ENCODE measurements around the gene ETV7.
"Not testable (repeated sequence)": the region's sequence is repeated elsewhere in the genome, so short reads cannot be mapped to it uniquely, and the experiment has no call there.

ETV7 gene

DNA sequence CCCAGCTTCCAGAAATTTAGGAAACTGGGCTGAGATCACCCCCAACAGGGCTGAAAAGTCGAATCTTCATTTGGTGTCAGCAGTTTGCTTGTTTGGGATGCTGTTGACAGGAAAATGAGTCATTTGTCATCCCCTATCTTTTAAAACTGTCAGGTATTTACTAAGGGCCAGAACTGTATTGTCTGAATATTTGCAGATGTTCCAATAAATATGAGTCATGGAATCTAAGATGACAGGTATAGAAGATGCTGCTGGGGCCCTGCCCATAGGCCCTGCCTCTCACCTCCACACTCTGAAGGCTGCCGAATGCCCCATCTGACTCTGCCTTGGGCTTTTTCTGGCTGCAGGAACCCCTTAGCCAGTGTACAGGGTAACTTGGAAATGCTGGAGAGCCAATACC lies 3.9 kb downstream of the ETV7 start:
- DNase-seq: no peak

DNA sequence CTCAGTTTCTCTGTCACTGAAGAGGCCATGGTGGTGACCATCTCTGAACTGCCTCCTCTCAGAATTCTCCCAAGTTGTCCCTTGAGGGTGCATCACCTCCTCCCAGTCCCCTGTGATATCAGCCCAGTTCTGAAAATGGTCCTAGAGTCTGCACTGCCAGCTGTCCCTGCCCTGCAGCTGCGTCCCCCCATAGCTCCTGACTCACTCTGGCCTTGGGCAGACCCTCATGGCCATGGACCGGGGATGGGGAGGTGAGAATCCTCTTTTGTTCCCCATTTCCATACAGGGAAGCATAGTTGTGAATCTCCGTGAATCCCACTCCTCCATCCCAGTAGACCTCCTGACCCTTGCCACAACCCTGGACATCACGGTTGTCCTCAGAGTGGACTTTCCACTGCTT lies 4.5 kb downstream of the ETV7 start:
- no peak for DNase-seq

DNA sequence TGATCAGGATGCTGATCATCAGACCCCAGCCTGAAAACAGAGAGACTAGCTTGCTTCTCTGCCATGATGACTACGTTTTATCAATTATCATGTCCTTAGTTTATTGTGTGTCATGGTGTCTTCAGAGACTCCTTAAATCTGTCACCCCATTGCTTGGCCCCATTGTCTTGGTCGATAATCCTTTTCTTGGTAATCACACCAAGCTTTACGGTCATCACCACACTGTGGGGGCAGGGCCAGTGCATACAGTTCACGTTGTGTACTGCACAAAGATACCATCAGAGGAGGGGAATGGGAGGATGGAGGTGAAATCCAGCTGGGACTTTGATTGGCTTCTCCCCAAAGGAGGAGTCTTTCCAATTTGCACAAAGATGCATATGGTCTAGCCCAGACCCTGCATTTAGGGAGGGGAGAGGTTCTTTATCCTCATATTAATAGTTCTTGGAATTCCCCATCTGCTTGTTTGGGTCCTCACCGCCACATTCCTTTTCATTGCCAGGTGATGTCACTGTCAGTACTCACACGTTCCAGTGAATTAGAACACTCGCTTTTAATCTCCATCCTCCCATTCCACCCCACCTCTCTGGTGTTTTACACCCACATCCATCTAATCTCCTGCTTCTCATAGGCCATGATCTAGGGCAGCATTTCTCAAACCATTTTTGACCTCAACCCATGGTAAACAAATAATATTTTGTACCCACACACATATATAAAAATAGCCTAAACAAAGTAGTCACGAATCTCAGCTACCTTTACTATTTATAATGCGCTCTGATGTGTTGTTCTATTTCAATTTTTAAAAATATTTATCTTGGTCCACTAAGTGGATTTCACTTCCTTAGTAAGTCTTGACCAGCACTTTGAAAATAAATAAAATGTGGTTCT lies 5.7 kb downstream of the ETV7 start:
- DNase-seq: no peak

DNA sequence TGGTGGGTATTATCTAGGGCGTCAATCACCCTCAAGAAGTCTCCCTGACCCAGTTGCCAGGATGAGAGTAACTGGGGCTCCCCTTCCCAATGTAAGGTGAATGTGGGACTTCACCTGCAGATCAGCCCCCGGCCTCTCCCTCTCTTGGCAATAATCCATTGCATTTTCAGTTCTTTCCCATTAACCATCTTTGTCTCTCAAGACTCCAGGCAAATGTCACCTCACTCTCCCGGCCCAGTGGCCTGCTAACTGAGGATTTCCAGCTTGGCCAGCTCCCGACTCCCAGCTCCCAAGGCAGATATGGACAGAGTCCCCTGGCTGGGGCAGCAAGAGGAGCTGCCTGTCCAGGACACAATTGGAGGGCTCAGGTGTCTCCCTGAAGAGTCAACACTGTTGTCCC lies 7.3 kb downstream of the ETV7 start:
- DNase-seq: no peak

DNA sequence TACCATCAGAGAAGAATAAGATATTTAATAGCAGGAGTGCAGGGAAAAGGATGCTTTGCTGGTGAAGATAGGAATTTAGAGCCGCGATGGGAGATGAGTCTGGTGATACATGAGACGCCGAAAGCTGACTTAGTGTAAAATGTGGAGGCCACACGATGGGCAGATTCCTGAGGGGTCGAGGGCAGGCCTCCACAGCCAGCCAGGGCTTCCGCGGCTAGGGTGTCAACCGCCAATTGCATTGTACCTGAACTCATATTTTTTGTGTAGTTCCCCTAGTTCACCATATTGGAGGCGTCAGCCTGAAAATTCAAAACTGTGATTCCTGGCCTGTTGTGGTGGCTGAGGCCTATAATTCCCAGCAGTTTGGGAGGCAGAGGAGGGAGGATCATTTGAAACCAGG lies 8.5 kb downstream of the ETV7 start:
- DNase-seq: no peak

DNA sequence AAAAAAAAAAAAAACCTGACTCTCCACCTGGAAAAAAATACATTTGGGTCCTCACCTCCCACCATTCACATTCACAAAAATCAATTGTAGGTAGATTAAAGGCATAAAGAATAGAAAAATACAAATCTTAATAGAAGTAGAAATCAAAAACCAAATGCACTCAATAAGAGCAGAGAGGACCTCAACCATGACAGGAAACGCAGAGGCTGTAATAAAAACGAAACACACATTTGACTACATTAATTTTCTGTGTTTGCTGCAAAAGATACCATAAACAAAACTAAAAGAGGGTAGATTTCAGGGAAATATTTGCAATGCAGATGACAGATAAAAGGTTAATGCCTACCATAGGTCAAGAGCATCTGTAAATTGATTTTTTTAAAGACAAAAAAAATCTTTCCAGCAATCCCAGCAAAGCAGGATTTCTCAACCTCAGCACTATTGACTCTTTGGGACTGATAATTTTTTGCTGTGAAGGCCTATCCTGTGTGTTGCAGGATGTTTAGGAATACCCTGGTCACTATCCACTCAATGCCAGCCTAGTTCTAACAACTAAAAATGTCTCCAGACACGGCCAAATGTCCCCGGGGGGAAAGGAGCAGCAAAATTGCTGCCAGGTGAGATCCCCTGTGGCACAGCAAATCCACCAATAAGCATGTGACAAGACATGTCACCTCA lies 9.1 kb downstream of the ETV7 start:
- DNase-seq: no peak

DNA sequence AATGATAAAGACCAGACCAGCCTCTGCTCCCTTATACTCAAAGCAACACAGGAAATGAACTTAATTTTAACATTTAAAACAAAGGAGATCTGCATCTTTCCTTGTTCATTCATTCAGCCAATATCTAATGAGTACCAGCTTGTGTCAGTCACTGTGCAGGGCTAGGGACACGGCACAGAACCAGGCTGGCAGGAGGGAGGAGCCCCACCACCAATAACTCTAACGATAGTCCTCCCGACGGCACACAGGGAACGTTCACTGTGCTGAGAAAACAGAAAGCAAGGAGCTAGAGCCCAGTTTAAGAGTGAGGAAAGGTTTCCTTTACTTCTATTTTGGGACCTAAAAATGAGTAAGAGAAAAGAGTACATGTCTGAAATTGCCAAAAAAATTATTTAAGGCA lies 9.9 kb downstream of the ETV7 start:
- no peak for DNase-seq

DNA sequence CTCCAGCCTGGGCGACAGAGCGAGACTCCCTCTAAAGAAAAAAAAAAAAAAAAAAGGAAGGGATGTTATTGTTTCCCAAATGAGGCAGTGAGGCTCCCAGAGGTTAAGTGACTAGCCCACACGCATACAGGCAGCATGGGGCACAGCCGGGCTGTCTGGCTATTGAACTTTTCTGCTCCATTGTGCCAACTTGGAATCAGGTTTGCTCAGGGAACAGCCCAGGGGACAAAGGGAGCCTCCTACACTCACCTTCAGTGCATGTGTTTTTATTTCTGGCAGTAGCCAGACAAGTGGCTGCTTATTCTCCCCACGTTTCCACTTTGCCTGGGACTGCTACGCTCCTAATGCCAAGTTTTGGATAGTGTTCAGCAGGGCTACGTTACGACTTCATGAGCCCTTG lies 10.7 kb downstream of the ETV7 start:
- no peak for DNase-seq

DNA sequence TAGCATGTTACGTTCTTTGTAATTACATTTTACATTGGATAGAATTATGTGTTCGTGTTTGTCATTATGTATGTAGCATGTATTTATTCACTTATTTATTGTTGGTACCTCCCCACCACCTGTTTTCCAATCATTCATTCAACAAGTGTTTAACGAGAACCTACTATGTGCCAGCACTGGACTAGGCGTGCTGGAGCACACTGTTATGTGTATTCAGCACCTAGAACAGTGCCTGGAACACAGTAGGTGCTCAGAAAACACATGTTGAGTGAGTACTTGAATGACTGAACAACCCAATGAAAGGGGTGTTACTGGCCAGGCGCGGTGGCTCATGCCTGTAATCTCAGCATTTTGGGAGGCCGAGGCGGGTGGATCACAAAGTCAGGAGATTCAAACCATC lies 11.3 kb downstream of the ETV7 start:
- DNase-seq: no peak

DNA sequence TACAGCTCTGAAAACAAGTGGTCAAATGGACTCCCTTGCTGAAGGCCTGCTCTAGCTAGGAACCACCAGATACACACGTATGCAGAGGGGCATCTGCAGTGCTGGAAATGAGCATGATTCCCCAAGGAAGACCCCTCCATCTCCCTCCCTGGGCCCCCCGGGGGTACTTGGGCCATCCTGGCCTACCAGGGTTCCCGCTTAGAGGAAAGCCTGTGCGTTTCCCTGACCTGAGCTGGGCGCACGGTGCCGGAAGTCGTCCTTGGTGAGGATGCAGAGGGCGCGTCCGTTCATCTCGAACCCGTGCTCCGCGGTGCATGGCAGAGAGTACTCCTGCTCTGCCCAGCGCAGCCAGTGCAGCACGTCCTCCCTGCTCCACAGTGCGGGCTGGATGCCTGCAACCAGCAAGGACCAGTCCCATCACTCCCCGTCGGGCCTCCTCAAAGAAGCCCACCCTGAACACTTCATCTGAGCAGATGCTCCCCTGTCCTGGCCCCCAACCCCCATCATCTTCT lies 11.8 kb downstream of the ETV7 start:
- DNase-seq: no peak

DNA sequence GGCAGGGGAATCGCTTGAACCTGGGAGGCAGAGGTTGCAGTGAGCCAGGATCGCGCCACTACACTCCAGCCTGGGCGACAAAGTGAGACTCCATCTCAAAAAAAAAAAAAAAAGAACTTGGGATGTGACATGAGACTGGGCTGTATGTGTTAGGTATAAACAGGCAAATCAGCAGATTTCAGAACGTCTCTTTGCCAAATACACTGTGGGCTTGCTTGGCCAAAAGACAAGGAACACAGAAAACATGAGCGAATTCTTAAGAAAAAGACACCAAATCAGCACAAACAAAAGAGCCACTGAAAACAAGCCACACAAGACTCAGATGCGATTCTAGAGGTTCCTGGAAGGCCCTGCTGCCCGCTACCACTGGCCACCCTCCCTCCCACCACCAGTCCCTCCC lies 12.5 kb downstream of the ETV7 start:
- no peak for DNase-seq

DNA sequence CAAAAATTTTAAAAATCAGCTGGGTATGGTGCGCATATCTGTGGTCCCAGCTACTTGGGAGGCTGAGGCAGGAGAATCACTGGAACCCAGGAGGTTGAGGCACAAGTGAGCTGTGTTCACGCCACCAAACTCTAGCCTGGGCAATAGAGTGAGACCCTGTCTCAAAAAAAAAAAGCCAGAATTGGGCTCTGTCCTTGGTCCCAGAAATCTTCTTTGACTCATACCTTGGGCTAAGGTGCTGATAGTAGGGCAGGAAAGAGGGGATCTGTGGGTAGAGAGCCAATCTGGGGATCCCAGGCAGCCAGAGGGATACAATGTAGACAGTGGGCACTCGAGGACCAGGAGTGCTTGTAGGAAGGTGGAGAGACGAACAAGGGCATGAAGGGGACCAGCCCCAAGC lies 13.3 kb downstream of the ETV7 start:
- no peak for DNase-seq

DNA sequence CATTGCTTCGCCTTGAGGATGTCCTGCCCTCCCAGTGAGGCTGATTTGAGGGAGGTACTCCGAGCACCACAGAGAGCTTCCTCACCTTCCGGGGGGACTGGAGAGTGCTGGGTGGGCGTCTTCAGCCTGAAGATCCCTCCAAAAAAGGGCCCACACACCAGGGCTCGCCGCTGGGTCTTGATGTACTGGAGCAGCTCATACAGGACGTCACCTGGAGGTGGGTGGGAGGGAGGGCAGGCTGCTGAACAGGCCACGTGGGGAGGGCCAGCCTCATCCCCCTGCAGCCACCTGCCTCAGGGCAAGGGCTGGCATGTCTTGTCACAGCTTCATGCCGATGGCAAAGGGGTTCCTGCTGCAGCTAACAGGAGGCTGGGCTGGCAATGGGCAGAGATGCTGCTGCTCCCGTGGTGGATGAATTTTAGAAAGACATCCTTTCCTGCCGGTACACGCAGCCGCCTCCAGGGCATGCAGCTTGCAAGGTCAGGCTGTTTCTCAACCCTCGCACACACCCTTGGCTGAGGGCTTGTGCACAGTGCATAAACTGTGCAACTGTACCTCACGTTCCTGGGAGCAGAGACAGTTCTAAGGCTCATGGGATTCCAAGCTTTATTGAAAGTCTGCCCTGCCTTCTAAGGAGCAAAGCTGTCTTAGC lies 14.0 kb downstream of the ETV7 start:
- DNase-seq: no peak

DNA sequence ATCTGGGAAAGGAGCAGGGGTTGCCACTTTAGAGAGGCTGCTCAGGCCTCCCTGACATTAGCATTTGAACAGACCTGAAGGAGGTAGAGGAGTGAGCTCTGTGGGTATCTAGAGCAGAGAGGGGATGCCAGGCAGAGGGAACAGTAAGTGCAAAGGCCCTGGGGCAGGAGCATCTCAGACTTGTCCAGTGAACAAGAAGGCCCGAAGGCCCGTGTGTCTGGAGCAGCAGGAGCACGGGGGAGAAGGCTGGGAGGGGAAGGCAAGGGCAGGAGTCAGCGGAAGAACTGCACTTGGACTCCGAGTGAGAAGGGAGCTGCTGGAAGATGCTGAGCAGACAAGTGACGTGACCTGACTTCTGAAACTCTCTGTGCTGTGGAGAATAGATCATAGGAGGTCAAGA lies 15.4 kb downstream of the ETV7 start:
- DNase-seq: no peak

DNA sequence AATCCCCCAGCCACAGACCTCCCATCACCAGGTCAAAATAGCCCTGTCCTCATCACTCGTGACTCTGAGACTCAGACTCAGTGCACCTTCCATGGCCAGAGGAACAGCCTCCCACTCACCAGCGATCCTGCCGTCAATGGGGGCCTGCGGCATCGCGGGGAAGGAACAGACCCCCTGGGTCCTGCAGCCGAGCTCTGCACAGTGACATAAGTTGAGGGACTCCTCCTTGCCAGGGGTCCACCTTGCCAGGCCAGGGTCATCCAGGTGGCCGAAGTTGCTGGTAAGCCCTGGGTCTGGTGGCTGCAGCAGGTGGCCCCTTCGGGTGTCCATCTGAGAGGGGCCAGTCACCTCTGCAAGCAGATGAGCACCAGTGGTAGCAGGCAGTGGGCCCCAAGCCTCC lies 16.3 kb downstream of the ETV7 start:
- DNase-seq: no peak

DNA sequence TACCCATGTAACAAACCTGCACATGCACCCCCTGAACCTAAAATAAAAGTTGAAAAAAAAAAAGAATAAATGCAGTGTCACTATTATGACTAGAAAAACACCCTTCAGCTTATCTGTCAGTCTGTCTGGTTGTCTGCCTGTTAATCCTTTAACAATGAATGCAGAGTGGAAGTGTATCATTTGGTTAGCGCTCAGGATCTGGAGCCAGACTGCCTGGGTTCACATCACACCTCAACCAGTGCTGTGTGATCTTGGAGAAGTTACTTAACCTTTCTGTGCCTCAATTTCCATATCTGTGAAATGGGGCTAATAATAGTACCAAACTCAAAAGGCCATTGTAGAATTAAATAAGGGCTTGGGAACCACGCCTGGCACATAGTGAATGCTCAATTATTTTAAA lies 16.8 kb downstream of the ETV7 start:
- no peak for DNase-seq

DNA sequence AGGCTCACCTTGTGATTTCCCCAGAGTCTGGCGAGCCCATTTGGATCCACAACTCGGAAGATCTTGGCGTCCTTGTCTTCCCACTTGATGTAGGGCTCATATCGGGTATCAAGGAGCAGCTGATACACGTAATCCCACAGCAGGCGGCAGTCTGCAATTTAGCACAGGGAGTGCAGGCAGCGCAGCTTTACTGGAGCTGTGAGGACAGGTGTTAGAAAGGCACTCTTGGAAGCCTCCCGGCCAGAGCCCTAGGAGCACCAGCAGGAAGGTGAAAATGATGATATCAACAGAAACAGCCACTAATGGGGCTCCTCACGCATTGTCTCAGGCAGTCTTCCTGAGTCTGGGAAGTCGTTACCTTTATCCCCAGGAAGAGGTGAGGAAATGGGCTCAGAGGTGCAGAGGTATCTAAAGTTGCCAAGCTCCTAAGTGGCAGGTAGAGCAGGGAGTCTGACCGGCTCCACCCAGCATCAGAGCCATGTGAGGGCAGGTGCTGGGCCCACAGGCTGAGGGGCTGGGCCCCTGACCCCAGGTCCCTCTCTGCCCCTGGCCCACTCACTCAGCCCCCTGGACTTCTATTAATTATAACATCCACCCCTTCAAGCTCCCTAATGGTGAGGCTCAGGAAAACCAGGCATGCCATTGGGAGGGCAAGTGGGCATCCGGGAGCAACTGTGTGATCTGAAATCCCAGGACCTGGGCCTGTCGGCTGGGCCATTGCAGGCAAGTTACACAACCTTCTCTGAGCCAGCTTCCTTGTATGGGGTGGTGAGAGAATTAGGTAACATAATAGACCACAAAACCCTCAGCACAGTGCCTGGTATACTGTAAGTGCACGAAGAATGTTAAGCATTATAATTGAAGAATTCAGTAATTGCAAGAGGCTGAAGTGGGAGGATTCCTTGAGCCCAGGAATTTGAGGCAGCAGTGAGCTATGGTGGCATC lies 18.3 kb downstream of the ETV7 start:
- DNase-seq: peak; percentile 67 to 86 (median 82)

DNA sequence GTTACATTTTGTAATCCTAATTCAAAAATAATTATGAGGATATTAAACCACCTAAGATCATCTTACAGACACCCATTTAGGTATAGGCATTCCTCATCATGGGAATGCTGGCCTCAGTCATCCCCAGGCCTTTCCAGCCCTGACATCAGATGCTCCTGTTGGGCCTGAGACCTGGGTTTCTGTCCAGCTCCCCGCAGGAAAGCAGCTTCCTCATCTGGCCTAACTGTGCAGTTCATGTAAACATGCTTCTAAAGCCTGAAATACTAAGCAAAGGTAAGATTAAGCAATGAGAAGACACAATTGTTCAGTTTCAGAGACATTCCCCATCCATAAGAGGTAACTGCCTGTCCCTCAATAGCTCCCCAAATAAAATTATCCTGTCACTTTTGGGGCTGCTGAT lies 19.0 kb downstream of the ETV7 start:
- DNase-seq: peak in 1 of 4 experiments; percentile 19

DNA sequence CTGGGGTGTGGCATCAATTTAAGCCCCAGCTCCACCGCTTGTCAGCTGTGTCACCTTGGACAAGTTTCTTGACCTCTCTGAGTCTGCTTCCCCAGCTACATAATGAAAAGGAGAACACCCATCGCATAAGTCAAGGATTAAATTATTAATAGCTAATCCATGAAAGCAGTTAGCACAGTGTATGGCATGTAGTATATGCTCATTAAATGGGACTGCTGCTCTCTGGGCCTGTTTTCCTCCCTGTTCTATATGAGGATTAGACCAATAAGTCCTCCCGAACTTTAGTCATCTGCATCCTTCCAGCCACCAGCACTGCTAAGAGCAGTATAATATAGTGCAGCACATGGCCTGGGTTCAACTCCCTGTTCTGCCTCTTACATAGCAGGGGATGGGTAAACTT lies 19.7 kb downstream of the ETV7 start:
- no peak for DNase-seq

DNA sequence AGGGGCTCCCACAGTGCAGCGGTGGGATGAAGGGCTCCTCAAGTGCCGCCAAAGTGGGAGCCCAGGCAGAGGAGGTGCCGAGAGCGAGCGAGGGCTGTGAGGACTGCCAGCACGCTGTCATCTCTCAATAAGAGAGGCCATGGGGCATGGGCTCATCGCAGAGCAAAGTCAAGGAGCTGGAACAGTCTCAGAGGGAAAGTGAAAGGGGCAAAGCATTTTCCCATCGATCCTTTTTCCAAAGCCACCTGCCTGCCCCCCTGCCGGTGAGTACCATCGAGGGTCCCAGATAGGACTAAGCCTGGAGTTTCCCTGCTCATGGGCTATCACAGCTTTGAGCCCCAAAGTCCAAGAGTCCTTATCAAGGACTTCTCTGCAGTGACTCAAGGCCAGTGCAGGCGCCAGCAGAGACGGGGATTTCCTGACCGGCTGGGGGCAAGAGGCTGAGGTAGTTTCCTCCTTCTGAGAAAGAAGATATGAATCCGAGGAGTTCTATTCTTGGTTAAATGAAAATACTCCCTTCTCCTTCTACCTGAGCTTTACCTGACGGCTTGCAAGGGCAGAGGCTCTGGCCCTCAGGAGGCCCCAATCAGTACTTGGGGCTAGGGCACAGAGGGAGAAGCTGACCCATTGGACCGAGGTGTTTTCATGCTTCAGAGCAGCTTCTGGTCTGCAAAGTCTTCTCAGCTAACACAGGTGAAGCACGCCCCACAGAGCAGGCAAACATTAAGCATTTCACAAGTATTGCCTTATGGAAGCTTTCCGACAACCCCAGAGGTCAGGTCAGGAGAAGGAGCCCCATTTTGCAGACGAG lies 22.6 kb downstream of the ETV7 start:
- peak; percentile 53 to 79 (median 68) for DNase-seq

DNA sequence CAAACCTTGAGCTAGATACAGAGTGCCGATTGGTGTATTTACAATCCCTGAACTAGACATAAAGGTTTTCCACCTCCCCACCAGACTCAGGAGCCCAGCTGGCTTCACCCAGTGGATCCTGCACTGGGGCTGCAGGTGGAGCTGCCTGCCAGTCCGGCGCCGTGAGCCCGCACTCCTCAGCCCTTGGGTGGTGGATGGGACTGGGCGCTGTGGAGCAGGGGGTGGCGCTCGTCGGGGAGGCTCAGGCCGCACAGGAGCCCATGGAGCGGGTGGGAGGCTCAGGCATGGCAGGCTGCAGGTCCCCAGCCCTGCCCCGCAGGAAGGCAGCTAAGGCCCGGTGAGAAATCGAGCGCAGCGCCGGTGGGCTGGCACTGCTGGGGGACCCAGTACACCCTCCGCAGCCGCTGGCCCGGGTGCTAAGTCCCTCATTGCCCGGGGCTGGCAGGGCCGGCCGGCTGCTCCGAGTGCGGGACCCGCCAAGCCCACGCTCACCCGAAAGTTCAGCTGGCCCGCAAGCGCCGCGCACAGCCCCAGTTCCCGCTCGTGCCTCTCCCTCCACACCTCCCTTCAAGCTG lies 23.3 kb downstream of the ETV7 start:
- DNase-seq: not testable (repeated sequence)
